Fibroblast of pulmonary artery (primary cell): Measurements from ENCODE around the gene GUK1.

Experiments
- DNase-seq: peaks from one replicate; pipeline ENCODE4 v3.0.0-alpha.2; 2010; ENCODE audit warnings: low read depth
- H3K4me3 ChIP-seq: replicated peaks from 2 replicates; pipeline ENCODE4 v1.5.1; 2011; ENCODE audit warnings: low read depth, mild to moderate bottlenecking, control low read depth, low read length, moderate library complexity
- CTCF ChIP-seq: IDR thresholded peaks from 2 replicates; pipeline ENCODE4 v1.5.1; 2011; ENCODE audit warnings: mild to moderate bottlenecking, control low read depth, low read length, inconsistent platforms; ENCODE audit errors: missing control alignments

Gene GUK1

GRCh38 chr1:228139931-228140723 is at the start of gene GUK1:
Gene GUK1, plus strand, starts transcription at chr1:228140279. Its CDS starts 24 bp downstream, at chr1:228140303.
- no peak for TF ChIP-seq CTCF
- peak; percentile 100 for DNase-seq
- peak within 1 kb of the TSS; percentile 91 for H3K4me3 ChIP-seq

- no peak overlapping the region for H3K4me3 ChIP-seq
- no peak for TF ChIP-seq CTCF
- DNase-seq, result peak; percentile 33
Measured at GRCh38 chr1:228090613-228091081, 49.4 kb upstream of the GUK1 start.

DNA sequence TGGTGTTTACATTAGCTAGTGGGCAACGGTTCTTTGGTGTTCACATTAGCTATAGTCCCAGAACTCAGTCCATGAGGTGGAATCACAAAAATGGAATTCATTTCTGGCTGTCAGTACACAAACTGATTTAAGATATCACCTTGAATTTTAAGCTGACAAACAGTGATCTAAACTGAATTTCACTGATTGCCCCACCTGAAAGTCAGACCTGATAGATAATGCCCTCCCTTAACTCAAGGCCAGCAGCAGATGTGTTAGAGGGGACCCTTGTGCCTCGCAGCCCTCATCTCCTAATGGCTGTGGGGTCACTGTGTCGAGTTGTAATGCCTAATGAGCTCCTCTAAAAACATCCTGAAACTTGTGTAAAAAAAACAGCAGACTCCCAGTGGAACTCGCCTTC is 49.0 kb upstream of the GUK1 start:
- no peak for TF ChIP-seq CTCF
- no peak overlapping the region for H3K4me3 ChIP-seq

DNA sequence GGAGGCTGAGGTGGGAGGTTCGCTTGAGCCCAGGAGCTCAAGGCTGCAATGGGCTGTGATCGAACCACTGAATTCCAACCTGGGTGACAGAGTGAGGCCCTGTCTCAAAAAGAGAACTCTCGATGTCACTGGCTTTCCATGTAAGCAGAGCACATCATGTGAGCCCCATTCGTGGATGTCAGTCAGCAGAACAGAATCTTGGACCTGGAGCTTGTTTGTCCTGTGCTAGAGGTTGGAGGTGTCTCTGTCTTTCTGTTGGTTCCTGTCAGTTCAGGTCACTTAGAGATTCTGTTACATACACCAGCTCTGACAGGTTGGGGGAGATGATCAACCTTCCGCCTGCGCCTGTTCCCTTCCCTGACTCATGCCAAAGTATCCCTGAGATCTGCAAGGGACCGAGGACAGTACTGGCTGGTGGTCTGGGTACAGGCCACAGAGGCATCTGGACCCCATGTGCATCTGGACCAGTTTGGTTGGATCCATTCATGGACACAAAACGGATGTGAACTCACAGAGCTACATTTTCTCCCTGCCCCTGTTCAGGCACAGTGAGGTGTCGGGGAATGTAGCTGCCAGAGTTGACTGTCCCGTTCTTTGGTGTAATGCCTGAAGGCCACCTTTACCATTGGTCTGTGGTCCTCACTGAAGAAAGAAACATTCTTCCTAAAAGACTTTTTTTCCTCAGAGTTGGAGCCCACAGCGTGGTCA is 47.6 kb upstream of the GUK1 start:
- no peak for TF ChIP-seq CTCF
- no peak overlapping the region for H3K4me3 ChIP-seq
- DNase-seq, result no peak

More for the DNA sequence above, 49.0 kb upstream of the GUK1 start:
- no peak for DNase-seq

DNA sequence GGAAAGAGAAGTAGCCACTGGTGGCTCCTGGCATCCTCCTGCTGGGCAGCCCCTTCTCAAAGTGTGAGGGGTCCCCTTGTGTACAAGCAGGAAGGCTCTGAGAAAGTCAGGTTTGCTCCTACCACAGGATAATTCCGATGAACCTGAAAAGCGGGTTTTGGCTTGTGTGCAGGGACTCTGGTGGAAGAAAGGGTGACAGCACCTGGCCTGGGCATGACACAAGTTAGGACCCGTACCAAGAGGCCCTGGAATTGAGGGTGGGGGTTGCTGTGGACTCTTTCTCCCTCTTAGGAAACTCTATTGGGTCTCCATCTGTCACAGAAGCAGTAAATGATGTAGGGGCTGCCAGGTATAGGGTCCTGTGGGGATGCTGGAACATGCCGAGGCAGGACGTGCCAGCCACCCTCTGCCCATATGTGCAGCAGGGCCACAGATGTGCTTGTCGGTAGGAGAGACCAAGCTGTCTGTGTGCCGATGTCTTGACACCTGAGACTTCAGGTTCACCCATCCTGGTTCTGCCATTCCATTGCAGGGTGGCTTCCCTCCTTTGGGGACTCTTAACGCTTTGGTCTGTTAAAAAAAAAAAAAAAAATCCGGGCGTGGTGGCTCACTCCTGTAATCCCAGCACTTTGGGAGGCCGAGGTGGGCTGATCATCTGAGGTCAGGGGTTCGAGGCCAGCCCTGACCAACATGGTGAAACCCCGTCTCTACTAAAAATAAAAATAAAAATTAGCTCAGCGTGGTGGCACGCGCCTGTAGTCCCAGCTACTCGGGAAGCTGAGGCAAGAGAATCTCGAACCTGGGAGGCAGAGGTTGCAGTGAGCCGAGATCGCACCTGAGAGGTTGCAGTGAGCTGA is 46.8 kb upstream of the GUK1 start:
- no peak for DNase-seq
- H3K4me3 ChIP-seq, result no peak overlapping the region
- no peak for TF ChIP-seq CTCF

DNA sequence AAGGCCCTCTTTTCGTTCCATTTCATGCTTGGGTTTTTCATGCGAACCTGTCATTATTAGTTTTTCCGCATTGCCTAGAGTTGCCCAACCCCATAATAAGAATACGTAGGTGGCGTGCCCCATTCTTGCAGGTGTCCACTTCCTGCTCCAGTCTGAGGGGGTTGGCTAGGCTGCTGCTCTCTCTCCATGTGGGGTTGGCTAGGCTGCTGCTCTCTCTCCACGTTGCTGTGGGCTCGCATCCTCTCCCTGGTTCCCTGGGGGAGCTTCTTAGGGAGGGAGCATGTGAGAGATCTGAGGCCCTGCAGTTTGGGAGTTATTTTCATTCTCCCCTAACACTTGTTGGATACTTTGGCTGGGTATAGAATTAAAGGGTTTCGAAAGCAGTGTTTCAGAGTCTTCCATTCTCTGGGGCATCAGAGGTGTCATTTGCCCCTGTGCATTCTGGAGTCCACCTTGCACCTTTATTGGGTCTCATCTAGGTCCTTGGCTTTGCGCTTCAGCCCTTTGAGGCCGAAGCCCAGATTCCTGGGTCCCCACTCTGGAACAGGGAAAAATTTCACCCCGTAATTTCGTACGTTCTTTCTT is 45.6 kb upstream of the GUK1 start:
- DNase-seq, result no peak
- H3K4me3 ChIP-seq, result no peak overlapping the region
- TF ChIP-seq CTCF, result no peak
